A549 (cell line): ENCODE data around the gene UGT1A4. TPM values are rescaled to one million over a fixed set of nuclear protein-coding genes. Genes with fewer than 3 reads are reported as not detected.

Source experiments
- ATAC-seq, 2 experiments: fragments of 200-7000 bp in 1 of 2; fragments of >200 bp in 1 of 2; cut with Nextera tagmentation in 1 of 2; cut with Tn5 transposase in 1 of 2; 3 replicates each; pipeline versions ENCODE4 v1.8.0 to v1.9.1; 2018 to 2020; ENCODE audit warnings: mild to moderate bottlenecking in 1 of 2, moderate library complexity in 1 of 2
- CTCF ChIA-PET: fragments of 300-600 bp; sonication (Branson Sonifier 250); formaldehyde crosslinking; extraction: SDS; loops from one replicate; lab custom pipeline; 2021; ENCODE audit warnings: antibody characterized with exemption, inconsistent platforms; lab: Yijun Ruan, JAX
- POLR2A ChIA-PET: fragments of 350-600 bp; formaldehyde crosslinking; extraction: SDS; loops from one replicate; lab custom pipeline; 2021; ENCODE audit warnings: antibody characterized with exemption, inconsistent platforms; lab: Yijun Ruan, JAX
- DNase-seq, 2 experiments: peaks; one replicate each; pipeline versions ENCODE4 v3.0.0 to v3.0.0-alpha.2; 2011 to 2016; ENCODE audit warnings: low read depth in 1 of 2, low spot score in 1 of 2
- FAIRE-seq: peaks from 2 replicates; lab custom pipeline; 2011; peaks lifted over from hg19 to GRCh38; lab: Jason Lieb, UNC
- H3K27ac ChIP-seq, 2 experiments: fragments of >200 bp; sonication (Bioruptor Twin); formaldehyde crosslinking; 3 replicates each; pipeline ENCODE4 v1.5.1; 2016 to 2017
- H3K4me1 ChIP-seq: fragments of >200 bp; sonication (Bioruptor Twin); formaldehyde crosslinking; 3 replicates; pipeline ENCODE4 v1.6.1; 2016
- H3K4me2 ChIP-seq: fragments of >200 bp; sonication (Bioruptor Twin); formaldehyde crosslinking; 3 replicates; pipeline ENCODE4 v1.6.1; 2016
- H3K4me3 ChIP-seq: fragments of >200 bp; sonication (Bioruptor Twin); formaldehyde crosslinking; 3 replicates; pipeline ENCODE4 v1.5.1; 2016
- H3K9me3 ChIP-seq: fragments of >200 bp; sonication (Bioruptor Twin); formaldehyde crosslinking; 3 replicates; pipeline ENCODE4 v1.6.1; 2016
- BHLHE40 ChIP-seq: IDR thresholded peaks from 2 replicates; pipeline ENCODE4 v1.6.1; 2012; ENCODE audit warnings: low read depth, low read length, inconsistent platforms
- CBX8 ChIP-seq: fragments of 200-600 bp; sonication (generic); IDR thresholded peaks from 2 replicates; pipeline ENCODE4 v1.6.1; 2016
- CHD4 ChIP-seq: fragments of 200-600 bp; sonication (generic); IDR thresholded peaks from 2 replicates; pipeline ENCODE4 v1.6.1; 2016; ENCODE audit warnings: antibody characterized with exemption, mild to moderate bottlenecking, borderline replicate concordance
- EHF ChIP-seq: fragments of 250-450 bp; sonication (Bioruptor Pico); IDR thresholded peaks from 2 replicates; pipeline ENCODE4 v1.5.0; 2020; ENCODE audit warnings: mild to moderate bottlenecking
- EHMT2 ChIP-seq: fragments of 200-600 bp; sonication (generic); IDR thresholded peaks from 2 replicates; pipeline ENCODE4 v1.6.1; 2016; ENCODE audit warnings: antibody characterized with exemption, low read depth, mild to moderate bottlenecking, moderate library complexity
- EP300 ChIP-seq, 2 experiments: fragments of >200 bp; sonication (Bioruptor Twin); formaldehyde crosslinking; IDR thresholded peaks; 2 replicates in 1 of 2; 3 replicates in 1 of 2; pipeline ENCODE4 v1.6.1; 2016 to 2017
- FOXS1 ChIP-seq: fragments of 250-450 bp; sonication (Bioruptor Pico); IDR thresholded peaks from 2 replicates; pipeline ENCODE4 v1.5.0; 2020; ENCODE audit warnings: mild to moderate bottlenecking, moderate library complexity
- GATA3 ChIP-seq: IDR thresholded peaks from 2 replicates; pipeline ENCODE4 v1.6.1; 2012; ENCODE audit warnings: borderline replicate concordance
- HEYL ChIP-seq: fragments of 250-450 bp; sonication (Bioruptor Pico); IDR thresholded peaks from 2 replicates; pipeline ENCODE4 v1.8.0; 2021; ENCODE audit warnings: mild to moderate bottlenecking, moderate library complexity
- HOXA7 ChIP-seq: fragments of 250-450 bp; sonication (Bioruptor Pico); IDR thresholded peaks from 2 replicates; pipeline ENCODE4 v1.5.0; 2020; ENCODE audit warnings: mild to moderate bottlenecking, moderate library complexity
- KDM5A ChIP-seq: fragments of 200-600 bp; sonication (generic); IDR thresholded peaks from 2 replicates; pipeline ENCODE4 v1.6.1; 2016; ENCODE audit warnings: antibody characterized with exemption, mild to moderate bottlenecking
- MAFK ChIP-seq: fragments of 450-650 bp; IDR thresholded peaks from 2 replicates; pipeline ENCODE4 v1.6.1; 2014; ENCODE audit not compliant: partially characterized antibody
- MYC ChIP-seq: IDR thresholded peaks from 2 replicates; pipeline ENCODE4 v1.6.1; 2012; ENCODE audit warnings: mild to moderate bottlenecking, inconsistent platforms, low read length, improper control_type of control experiment, borderline replicate concordance
- NR3C1 ChIP-seq: fragments of >200 bp; sonication (Bioruptor Twin); formaldehyde crosslinking; IDR thresholded peaks from 3 replicates; pipeline ENCODE4 v1.6.1; 2017
- POLR2A ChIP-seq: IDR thresholded peaks from 2 replicates; pipeline ENCODE4 v1.6.1; 2012; ENCODE audit warnings: mild to moderate bottlenecking, low read length
- POLR2AphosphoS2 ChIP-seq: conservative IDR thresholded peaks from 2 replicates; pipeline ENCODE4 v1.6.1; 2012; ENCODE audit warnings: low read length, improper control_type of control experiment, inconsistent platforms
- RAD21 ChIP-seq, 2 experiments: fragments of >200 bp in 1 of 2; sonication (Bioruptor Twin) in 1 of 2; formaldehyde crosslinking in 1 of 2; IDR thresholded peaks in 1 of 2; conservative IDR thresholded peaks in 1 of 2; 2 replicates in 1 of 2; 3 replicates in 1 of 2; pipeline ENCODE4 v1.6.1; 2012 to 2018; ENCODE audit warnings: inconsistent platforms in 1 of 2
- RARB ChIP-seq: fragments of 250-450 bp; sonication (Bioruptor Pico); IDR thresholded peaks from 2 replicates; pipeline ENCODE4 v1.8.0; 2021; ENCODE audit warnings: mild to moderate bottlenecking, moderate library complexity
- RCOR1 ChIP-seq: fragments of 150-350 bp; IDR thresholded peaks from 2 replicates; pipeline ENCODE4 v1.6.1; 2014; ENCODE audit warnings: antibody characterized with exemption, low read length, low read depth
- RFX5 ChIP-seq: fragments of 450-650 bp; IDR thresholded peaks from 2 replicates; pipeline ENCODE4 v1.7.1; 2014; ENCODE audit warnings: antibody characterized with exemption, mild to moderate bottlenecking, moderate library complexity
- TP53 ChIP-seq: fragments of 250-450 bp; sonication (Bioruptor Pico); IDR thresholded peaks from 2 replicates; pipeline ENCODE4 v1.5.0; 2021; ENCODE audit warnings: mild to moderate bottlenecking, moderate library complexity
- ZC3H11A ChIP-seq: fragments of 450-650 bp; IDR thresholded peaks from 2 replicates; pipeline ENCODE4 v1.6.1; 2014; ENCODE audit warnings: antibody characterized with exemption, mild to moderate bottlenecking
- WGBS: methylation state at CpG from one replicate; pipeline ENCODE4 v1.1.6; 2017; ENCODE audit errors: missing lambda C conversion rate; 5-methylcytosine and 5-hydroxymethylcytosine counted together
- polyA plus RNA-seq, 4 experiments: library from polyadenylated mRNA; depleted of rRNA in 3 of 4; stranded (reverse); fragments of >200 nt; fragmentation: RNase III in 1 of 4; extraction: RNeasy Plus Mini Kit Qiagen cat#74134 plus additional on column Dnase treatment in 1 of 4; gene quantifications; 2 replicates in 3 of 4; 3 replicates in 1 of 4; pipeline ENCODE4 v1.2.3, GENCODE V29; 2011 to 2017
- TF ChIP-seq, protein P1 (sequence below): fragments of >200 bp; sonication (Bioruptor Twin); formaldehyde crosslinking; IDR thresholded peaks from 3 replicates; pipeline ENCODE4 v1.6.1; 2016
- TF ChIP-seq, protein P2 (sequence below): IDR thresholded peaks from 2 replicates; pipeline ENCODE4 v1.6.1; 2012; ENCODE audit warnings: low read depth, borderline replicate concordance

UGT1A4 gene
- polyA plus RNA-seq, 2 of the 4 experiments (the other 2 are of a cell fraction): 0.13 to 0.14 TPM

DNA sequence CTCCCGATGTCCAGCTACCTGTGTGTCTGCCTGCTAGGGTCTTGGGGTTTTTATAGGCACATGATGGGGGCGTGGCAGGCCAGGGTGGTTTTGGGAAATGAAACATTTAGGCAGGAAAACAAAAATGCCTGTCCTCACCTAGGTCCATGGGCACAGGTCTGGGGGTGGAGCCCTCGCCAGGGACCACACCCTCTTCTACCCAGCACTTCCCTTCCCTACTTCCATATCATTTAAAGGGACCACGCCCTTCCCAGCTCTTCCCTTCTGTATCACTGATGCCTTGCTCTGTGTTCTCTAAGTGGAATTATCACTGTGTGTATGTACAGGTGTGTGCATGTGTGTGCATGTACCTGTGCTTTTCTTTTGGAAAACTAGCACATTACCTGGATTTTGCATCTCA, 47.9 kb downstream of the UGT1A4 start (continued):
- TF ChIP-seq, protein P1, sequence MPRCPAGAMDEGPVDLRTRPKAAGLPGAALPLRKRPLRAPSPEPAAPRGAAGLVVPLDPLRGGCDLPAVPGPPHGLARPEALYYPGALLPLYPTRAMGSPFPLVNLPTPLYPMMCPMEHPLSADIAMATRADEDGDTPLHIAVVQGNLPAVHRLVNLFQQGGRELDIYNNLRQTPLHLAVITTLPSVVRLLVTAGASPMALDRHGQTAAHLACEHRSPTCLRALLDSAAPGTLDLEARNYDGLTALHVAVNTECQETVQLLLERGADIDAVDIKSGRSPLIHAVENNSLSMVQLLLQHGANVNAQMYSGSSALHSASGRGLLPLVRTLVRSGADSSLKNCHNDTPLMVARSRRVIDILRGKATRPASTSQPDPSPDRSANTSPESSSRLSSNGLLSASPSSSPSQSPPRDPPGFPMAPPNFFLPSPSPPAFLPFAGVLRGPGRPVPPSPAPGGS: no peak
- TF ChIP-seq NR3C1: no peak

DNA sequence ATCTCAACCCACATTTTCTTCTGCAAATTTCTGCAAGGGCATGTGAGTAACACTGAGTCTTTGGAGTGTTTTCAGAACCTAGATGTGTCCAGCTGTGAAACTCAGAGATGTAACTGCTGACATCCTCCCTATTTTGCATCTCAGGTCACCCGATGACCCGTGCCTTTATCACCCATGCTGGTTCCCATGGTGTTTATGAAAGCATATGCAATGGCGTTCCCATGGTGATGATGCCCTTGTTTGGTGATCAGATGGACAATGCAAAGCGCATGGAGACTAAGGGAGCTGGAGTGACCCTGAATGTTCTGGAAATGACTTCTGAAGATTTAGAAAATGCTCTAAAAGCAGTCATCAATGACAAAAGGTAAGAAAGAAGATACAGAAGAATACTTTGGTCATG, 49.5 kb downstream of the UGT1A4 start:
- no peak for DNase-seq
- 94% methylated on average over 4 of the region's 4 CpGs for WGBS
- Histone ChIP-seq H3K9me3 (no peaks in the 10 kb centered on the region), H3K27ac (peak overlapping the region in 1 of 2 experiments; percentile 55; a peak in 3 of 6 replicates), H3K4me1 (peaks cover 33% of the 10 kb centered on the region), H3K4me3 (no peak overlapping the region), H3K4me2 (no peak overlapping the region)
- CTCF ChIA-PET: interaction anchor here (0.8 kb wide), 1 partner anchor 11 kb away, joined by 3 read pairs; no protein-coding TSS in a partner anchor
- POLR2A ChIA-PET: no interaction called here
- FAIRE-seq: no peak
- no peak for ATAC-seq
- TF ChIP-seq POLR2AphosphoS2 (no peak), ZC3H11A (no peak), HOXA7 (no peak), EHF (CRISPR knock-in tag) (no peak), CHD4 (no peak)

GRCh38 chr2:233769260-233769659, 50.7 kb downstream of the UGT1A4 start:
- no peaks in the 10 kb centered on the region for H3K9me3 ChIP-seq
- peaks cover 21% of the 10 kb centered on the region for H3K4me1 ChIP-seq
- FAIRE-seq (no peak), ATAC-seq (no peak), DNase-seq (no peak)
- H3K27ac ChIP-seq: peak overlapping the region in 1 of 2 experiments; percentile 54; a peak in 2 of 6 replicates
- ChIA-PET POLR2A (no interaction called here), CTCF (no interaction called here)
- no peak for TF ChIP-seq POLR2AphosphoS2
- TF ChIP-seq KDM5A: no peak
- TF ChIP-seq TP53 (CRISPR knock-in tag): no peak
- TF ChIP-seq GATA3: no peak
- TF ChIP-seq EP300 (IDR thresholded peaks at IDR 0.05): no peak
- TF ChIP-seq HEYL (CRISPR knock-in tag): no peak
- TF ChIP-seq MYC: no peak
- no peak for TF ChIP-seq RAD21 (conservative IDR thresholded peaks at IDR 0.05 in 1 of 2, IDR thresholded peaks at IDR 0.05 in 1 of 2)
- TF ChIP-seq RFX5: no peak
- TF ChIP-seq POLR2A: no peak
- no peak for TF ChIP-seq RARB
- TF ChIP-seq, protein P2, sequence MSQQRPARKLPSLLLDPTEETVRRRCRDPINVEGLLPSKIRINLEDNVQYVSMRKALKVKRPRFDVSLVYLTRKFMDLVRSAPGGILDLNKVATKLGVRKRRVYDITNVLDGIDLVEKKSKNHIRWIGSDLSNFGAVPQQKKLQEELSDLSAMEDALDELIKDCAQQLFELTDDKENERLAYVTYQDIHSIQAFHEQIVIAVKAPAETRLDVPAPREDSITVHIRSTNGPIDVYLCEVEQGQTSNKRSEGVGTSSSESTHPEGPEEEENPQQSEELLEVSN: no peak
- TF ChIP-seq FOXS1 (CRISPR knock-in tag): no peak
- TF ChIP-seq EHMT2: no peak
- TF ChIP-seq MAFK: no peak
- no peak for TF ChIP-seq BHLHE40
- no peak for TF ChIP-seq RCOR1
- H3K4me3 ChIP-seq: no peak overlapping the region
- H3K4me2 ChIP-seq: no peak overlapping the region
- WGBS: 84% methylated on average over 9 of the region's 9 CpGs

DNA sequence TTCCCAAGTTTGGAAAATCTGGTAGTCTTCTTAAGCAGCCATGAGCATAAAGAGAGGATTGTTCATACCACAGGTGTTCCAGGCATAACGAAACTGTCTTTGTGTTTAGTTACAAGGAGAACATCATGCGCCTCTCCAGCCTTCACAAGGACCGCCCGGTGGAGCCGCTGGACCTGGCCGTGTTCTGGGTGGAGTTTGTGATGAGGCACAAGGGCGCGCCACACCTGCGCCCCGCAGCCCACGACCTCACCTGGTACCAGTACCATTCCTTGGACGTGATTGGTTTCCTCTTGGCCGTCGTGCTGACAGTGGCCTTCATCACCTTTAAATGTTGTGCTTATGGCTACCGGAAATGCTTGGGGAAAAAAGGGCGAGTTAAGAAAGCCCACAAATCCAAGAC, 53.6 kb downstream of the UGT1A4 start:
- ChIA-PET POLR2A (no interaction called here), CTCF (no interaction called here)
- no peak overlapping the region for H3K4me2 ChIP-seq
- WGBS: 95% methylated on average over 16 of the region's 16 CpGs
- ATAC-seq (no peak), DNase-seq (no peak), FAIRE-seq (no peak)
- H3K4me1 ChIP-seq: no peaks in the 10 kb centered on the region; the same call in 2 of the 3 replicates
- TF ChIP-seq CBX8: no peak
- H3K9me3 ChIP-seq: peaks cover 22% of the 10 kb centered on the region
- peak overlapping the region in 1 of 2 experiments; percentile 36; a peak in 1 of 6 replicates for H3K27ac ChIP-seq
- H3K4me3 ChIP-seq: no peak overlapping the region
